ENCODE measurements around the gene GAS1.

DNA sequence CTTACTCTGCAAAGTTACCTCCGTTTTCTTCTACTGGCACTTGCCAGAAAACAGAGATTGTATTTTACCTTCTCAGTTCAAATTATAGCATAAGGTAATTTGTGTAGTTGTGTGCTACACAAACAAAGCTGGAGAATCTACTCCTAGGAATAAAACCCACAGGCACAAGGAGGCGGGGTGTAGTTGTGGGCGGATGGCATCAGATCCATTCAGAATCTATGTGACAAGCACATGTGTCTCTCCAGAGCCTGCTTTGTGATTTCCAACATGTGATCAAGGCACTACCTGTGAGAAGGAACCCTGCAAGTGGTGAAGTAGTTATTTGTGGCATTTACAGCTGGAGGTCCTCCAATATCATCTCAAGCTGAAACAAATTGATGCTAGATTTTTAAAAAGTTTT lies 39.0 kb downstream of the GAS1 start:
- TF ChIP-seq POLR2A (IDR thresholded peaks at IDR 0.05; ENCODE audit: low read length): no peak
- no peak for TF ChIP-seq GATA1 (IDR thresholded peaks at IDR 0.05; ENCODE audit: low read depth, low read length)

All from erythroblast (primary cell).